ENCODE data around the gene SLC66A1. TPM values are rescaled to one million over a fixed set of nuclear protein-coding genes. Genes with fewer than 3 reads are reported as not detected.

The SLC66A1 gene
- polyA plus RNA-seq, 2 of the 4 experiments (the other 2 are of a cell fraction), result 5.6 to 12.6 TPM

GRCh38 chr1:19377812-19378718 lies 65.9 kb downstream of the SLC66A1 start:
- Histone ChIP-seq H3K9me3 (peaks cover 3% of the 10 kb centered on the region; the same call in 1 of the 3 replicates), H3K4me1 (no peaks in the 10 kb centered on the region), H3K27ac (no peak overlapping the region), H3K4me2 (no peak overlapping the region), H3K4me3 (no peak overlapping the region)
- ATAC-seq, result no peak
- DNase-seq (ENCODE audit: low read depth in 1 of 2, low spot score in 1 of 2), result no peak
- 93% methylated on average over 17 of the region's 17 CpGs for WGBS (ENCODE audit: missing lambda C conversion rate)
- POLR2A ChIA-PET, result no interaction called here
- TF ChIP-seq MYC (IDR thresholded peaks at IDR 0.05; ENCODE audit: borderline replicate concordance, low read length), result no peak
- no peak for TF ChIP-seq HDAC2 (IDR thresholded peaks at IDR 0.05)
- no peak for TF ChIP-seq PBX3 (IDR thresholded peaks at IDR 0.05)
- TF ChIP-seq HOXB13 (CRISPR knock-in tag; IDR thresholded peaks at IDR 0.05; ENCODE audit: low read depth), result no peak
- TF ChIP-seq PHF8 (IDR thresholded peaks at IDR 0.05; ENCODE audit: borderline replicate concordance, low read depth), result no peak
- TF ChIP-seq EHMT2 (IDR thresholded peaks at IDR 0.05; ENCODE audit: low read depth), result no peak
- no peak for TF ChIP-seq RNF2 (IDR thresholded peaks at IDR 0.05; ENCODE audit: borderline replicate concordance, low read depth)
- TF ChIP-seq GATA3 (IDR thresholded peaks at IDR 0.05; ENCODE audit: borderline replicate concordance), result no peak
- no peak for TF ChIP-seq CTCF (IDR thresholded peaks at IDR 0.05)
- no peak for TF ChIP-seq FOXS1 (CRISPR knock-in tag; IDR thresholded peaks at IDR 0.05)
- no peak for TF ChIP-seq JUN (IDR thresholded peaks at IDR 0.05)
- TF ChIP-seq CHD4 (IDR thresholded peaks at IDR 0.05; ENCODE audit: borderline replicate concordance), result no peak
- no peak for TF ChIP-seq SMC3 (IDR thresholded peaks at IDR 0.05)
- no peak for TF ChIP-seq ZC3H11A (IDR thresholded peaks at IDR 0.05)
- no peak for TF ChIP-seq POLR2A (IDR thresholded peaks at IDR 0.05; ENCODE audit: low read length)
- no peak for TF ChIP-seq CEBPB (IDR thresholded peaks at IDR 0.05)
- TF ChIP-seq BCL3 (IDR thresholded peaks at IDR 0.05), result no peak
- no peak for TF ChIP-seq MAZ (IDR thresholded peaks at IDR 0.05; ENCODE audit: borderline replicate concordance, low read depth, low read length)
- no peak for TF ChIP-seq EHF (CRISPR knock-in tag; IDR thresholded peaks at IDR 0.05)
- CTCF ChIA-PET, result no interaction called here
- FAIRE-seq, result no peak

Small RNA genes within 50 kb of the gene (small RNA-seq; reads per million reads assigned to genes)
- gene RNU6-1099P, result 0 to 0.35 (median 0) reads per million in 6 experiments

Other genes with a start within 250 kb of the SLC66A1 start
- 74.3 and 135 TPM in 2 replicates for gene UBR4, start 102.1 kb upstream of the SLC66A1 start, polyA plus RNA-seq (2011; rRNA removed)
- 50.5 to 63.0 TPM (median 55.8 TPM) in 3 replicates for gene UBR4, start 102.1 kb upstream of the SLC66A1 start, polyA plus RNA-seq (2017; fragmentation: RNase III; extraction: RNeasy Plus Mini Kit Qiagen cat#74134 plus additional on column Dnase treatment)
- 32.2 and 40.2 TPM in 2 replicates for gene EMC1, start 60.8 kb upstream of the SLC66A1 start, polyA plus RNA-seq (2011; rRNA removed)
- 23.8 to 28.8 TPM (median 25.8 TPM) in 3 replicates for gene EMC1, start 60.8 kb upstream of the SLC66A1 start, polyA plus RNA-seq (2017; fragmentation: RNase III; extraction: RNeasy Plus Mini Kit Qiagen cat#74134 plus additional on column Dnase treatment)
- gene MRTO4, start 60.5 kb upstream of the SLC66A1 start, polyA plus RNA-seq (2011; rRNA removed), result 52.1 and 66.4 TPM in 2 replicates
- gene MRTO4, start 60.5 kb upstream of the SLC66A1 start, polyA plus RNA-seq (2017; fragmentation: RNase III; extraction: RNeasy Plus Mini Kit Qiagen cat#74134 plus additional on column Dnase treatment), result 58.4 to 70.5 TPM (median 61.7 TPM) in 3 replicates
- gene AKR7A3, start 23.6 kb upstream of the SLC66A1 start, polyA plus RNA-seq (2011; rRNA removed), result 0.10 and 0.13 TPM in 2 replicates
- gene AKR7A3, start 23.6 kb upstream of the SLC66A1 start, polyA plus RNA-seq (2017; fragmentation: RNase III; extraction: RNeasy Plus Mini Kit Qiagen cat#74134 plus additional on column Dnase treatment), result 0.17 to 0.24 TPM (median 0.21 TPM) in 3 replicates
- 22.2 and 27.2 TPM in 2 replicates for gene AKR7A2, start 182 bp upstream of the SLC66A1 start, polyA plus RNA-seq (2011; rRNA removed)
- gene AKR7A2, start 182 bp upstream of the SLC66A1 start, polyA plus RNA-seq (2017; fragmentation: RNase III; extraction: RNeasy Plus Mini Kit Qiagen cat#74134 plus additional on column Dnase treatment), result 30.9 to 34.9 TPM (median 31.4 TPM) in 3 replicates
- 129 and 133 TPM in 2 replicates for gene CAPZB, start 173.2 kb downstream of the SLC66A1 start, polyA plus RNA-seq (2011; rRNA removed)
- gene CAPZB, start 173.2 kb downstream of the SLC66A1 start, polyA plus RNA-seq (2017; fragmentation: RNase III; extraction: RNeasy Plus Mini Kit Qiagen cat#74134 plus additional on column Dnase treatment), result 281 to 306 TPM (median 296 TPM) in 3 replicates

All from A549 (cell line).